ENCODE measurements around the gene GLG1.

DNA sequence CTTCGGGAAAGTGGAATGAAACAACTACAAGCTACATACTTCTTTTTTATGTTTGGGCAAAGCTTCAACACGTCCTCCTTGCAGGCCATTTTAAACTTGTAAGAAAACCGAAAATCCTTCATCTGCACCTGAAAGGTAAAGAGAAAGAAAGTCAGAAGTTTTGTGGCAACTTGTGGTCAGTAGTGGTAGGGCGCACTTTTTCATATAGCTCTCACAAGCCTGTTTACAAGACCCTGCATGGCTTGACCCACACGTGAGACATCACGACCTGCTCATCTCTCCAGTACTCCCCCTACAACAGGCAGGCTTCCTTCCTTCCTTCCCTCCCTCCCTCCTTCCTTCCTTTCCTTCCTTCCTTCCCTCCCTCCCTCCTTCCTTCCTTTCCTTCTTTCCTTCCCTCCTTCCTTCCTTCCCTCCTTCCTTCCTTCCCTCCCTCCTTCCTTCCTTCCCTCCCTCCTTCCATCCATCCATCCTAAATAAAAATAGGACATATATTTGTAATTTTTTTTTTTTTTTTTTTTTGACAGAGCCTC, 136.9 kb downstream of the GLG1 start:
- TF ChIP-seq, protein P1, sequence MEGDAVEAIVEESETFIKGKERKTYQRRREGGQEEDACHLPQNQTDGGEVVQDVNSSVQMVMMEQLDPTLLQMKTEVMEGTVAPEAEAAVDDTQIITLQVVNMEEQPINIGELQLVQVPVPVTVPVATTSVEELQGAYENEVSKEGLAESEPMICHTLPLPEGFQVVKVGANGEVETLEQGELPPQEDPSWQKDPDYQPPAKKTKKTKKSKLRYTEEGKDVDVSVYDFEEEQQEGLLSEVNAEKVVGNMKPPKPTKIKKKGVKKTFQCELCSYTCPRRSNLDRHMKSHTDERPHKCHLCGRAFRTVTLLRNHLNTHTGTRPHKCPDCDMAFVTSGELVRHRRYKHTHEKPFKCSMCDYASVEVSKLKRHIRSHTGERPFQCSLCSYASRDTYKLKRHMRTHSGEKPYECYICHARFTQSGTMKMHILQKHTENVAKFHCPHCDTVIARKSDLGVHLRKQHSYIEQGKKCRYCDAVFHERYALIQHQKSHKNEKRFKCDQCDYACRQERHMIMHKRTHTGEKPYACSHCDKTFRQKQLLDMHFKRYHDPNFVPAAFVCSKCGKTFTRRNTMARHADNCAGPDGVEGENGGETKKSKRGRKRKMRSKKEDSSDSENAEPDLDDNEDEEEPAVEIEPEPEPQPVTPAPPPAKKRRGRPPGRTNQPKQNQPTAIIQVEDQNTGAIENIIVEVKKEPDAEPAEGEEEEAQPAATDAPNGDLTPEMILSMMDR (IDR thresholded peaks at IDR 0.05), result no peak
- TF ChIP-seq EP300 (IDR thresholded peaks at IDR 0.05; ENCODE audit: low read depth) (no peak), POLR2A (IDR thresholded peaks at IDR 0.05) (no peak)

Data from transverse colon (tissue), 3 donors.